HepG2 (cell line): ENCODE data around the gene CPNE5. TPM values are rescaled to one million over a fixed set of nuclear protein-coding genes. Genes with fewer than 3 reads are reported as not detected.

Experiments used
- EP300 ChIP-seq, 3 experiments: sonication (generic) in 1 of 3; formaldehyde crosslinking in 1 of 3; IDR thresholded peaks; 2 replicates each; pipeline versions ENCODE4 v1.5.1 to v1.6.1; 2011 to 2020; ENCODE audit warnings: low read depth in 2 of 3, low read length in 2 of 3, borderline replicate concordance in 1 of 3, improper control_type of control experiment in 1 of 3, mild to moderate bottlenecking in 1 of 3, missing genetic modification reagents in 1 of 3, moderate library complexity in 1 of 3
- HNF4G ChIP-seq, 2 experiments: sonication (generic) in 1 of 2; formaldehyde crosslinking in 1 of 2; IDR thresholded peaks; 2 replicates each; pipeline versions ENCODE4 v1.4.0 to v1.6.1; 2011 to 2020; ENCODE audit warnings: borderline replicate concordance in 2 of 2, low read depth in 2 of 2, mild to moderate bottlenecking in 2 of 2, low read length in 1 of 2, missing genetic modification reagents in 1 of 2, moderate library complexity in 1 of 2
- KLF13 ChIP-seq: sonication (generic); formaldehyde crosslinking; IDR thresholded peaks from 2 replicates; pipeline ENCODE4 v1.4.0; 2020; ENCODE audit warnings: mild to moderate bottlenecking, missing genetic modification reagents
- NCOA1 ChIP-seq: sonication (generic); formaldehyde crosslinking; IDR thresholded peaks from 2 replicates; pipeline ENCODE4 v1.9.0; 2021; ENCODE audit warnings: missing genetic modification reagents
- NCOA5 ChIP-seq: sonication (generic); formaldehyde crosslinking; IDR thresholded peaks from 2 replicates; pipeline ENCODE4 v1.4.0; 2020; ENCODE audit warnings: missing genetic modification reagents
- POGZ ChIP-seq: sonication (generic); formaldehyde crosslinking; IDR thresholded peaks from 2 replicates; pipeline ENCODE4 v1.4.0; 2020; ENCODE audit warnings: mild to moderate bottlenecking, missing genetic modification reagents
- ZNF432 ChIP-seq: sonication (generic); formaldehyde crosslinking; IDR thresholded peaks from 2 replicates; pipeline ENCODE4 v1.5.0; 2020; ENCODE audit warnings: missing genetic modification reagents, mild to moderate bottlenecking, borderline replicate concordance
- ZNF816 ChIP-seq: sonication (generic); formaldehyde crosslinking; IDR thresholded peaks from 2 replicates; pipeline ENCODE4 v1.8.0; 2022; ENCODE audit warnings: missing genetic modification reagents, mild to moderate bottlenecking, borderline replicate concordance
- polyA plus RNA-seq, 8 experiments: library from polyadenylated mRNA; depleted of rRNA in 3 of 8; stranded (reverse) in 7 of 8; unstranded in 1 of 8; fragments of >200 nt; fragmentation: Illumina TruSeq in 4 of 8; extraction: Trizol in 4 of 8; gene quantifications; 2 replicates each; pipeline versions ENCODE4 v1.2.1 to v1.2.3, GENCODE V29; 2011 to 2016; ENCODE audit warnings: low read depth in 4 of 8, missing spikeins in 1 of 8, mixed read lengths in 1 of 8; ENCODE audit not compliant: insufficient read depth in 1 of 8
- total RNA-seq, 5 experiments: library from RNA; depleted of rRNA; stranded (reverse); fragments of >200 nt; fragmentation: Illumina TruSeq; extraction: Trizol; gene quantifications; 2 replicates each; pipeline ENCODE4 v1.2.3, GENCODE V29; 2016; ENCODE audit warnings: low read depth in 1 of 5
- TF ChIP-seq, protein P1 (sequence below): sonication (generic); formaldehyde crosslinking; IDR thresholded peaks from 2 replicates; pipeline ENCODE4 v1.9.0; 2021; ENCODE audit warnings: missing genetic modification reagents, mild to moderate bottlenecking, borderline replicate concordance
- TF ChIP-seq, protein P2 (sequence below): sonication (generic); formaldehyde crosslinking; conservative IDR thresholded peaks from 2 replicates; pipeline ENCODE4 v1.4.0; 2020; ENCODE audit warnings: missing genetic modification reagents
- TF ChIP-seq, protein P3 (sequence below): sonication (generic); formaldehyde crosslinking; IDR thresholded peaks from 2 replicates; pipeline ENCODE4 v1.4.0; 2020; ENCODE audit warnings: missing genetic modification reagents
- TF ChIP-seq, protein P4 (sequence below): sonication (generic); formaldehyde crosslinking; IDR thresholded peaks from 2 replicates; pipeline ENCODE4 v1.5.1; 2020; ENCODE audit warnings: missing genetic modification reagents, mild to moderate bottlenecking, borderline replicate concordance
- TF ChIP-seq, protein P5 (sequence below): sonication (generic); formaldehyde crosslinking; IDR thresholded peaks from 2 replicates; pipeline ENCODE4 v1.4.0; 2020; ENCODE audit warnings: missing genetic modification reagents, borderline replicate concordance
- TF ChIP-seq, protein P6 (sequence below): sonication (generic); formaldehyde crosslinking; IDR thresholded peaks from 2 replicates; pipeline ENCODE4 v1.4.0; 2020; ENCODE audit warnings: missing genetic modification reagents

CPNE5 gene
- total and polyA plus RNA-seq, 2 of the 13 experiments (the other 11 are each of a cell fraction or from before 2014, with no cell fraction given): 0.16 TPM; not detected in 1

- TF ChIP-seq KLF13 (CRISPR knock-in tag): no peak
- TF ChIP-seq EP300 (IDR thresholded peaks at IDR 0.05; ENCODE audit: low read depth in 2 of 2, low read length in 2 of 2): peak; percentile 81 to 82; a peak in 3 of 4 replicates
- peak; percentile 69 for TF ChIP-seq EP300 (CRISPR knock-in tag; IDR thresholded peaks at IDR 0.05; ENCODE audit: borderline replicate concordance)
- peak; percentile 75 for TF ChIP-seq POGZ
- TF ChIP-seq, protein P1, sequence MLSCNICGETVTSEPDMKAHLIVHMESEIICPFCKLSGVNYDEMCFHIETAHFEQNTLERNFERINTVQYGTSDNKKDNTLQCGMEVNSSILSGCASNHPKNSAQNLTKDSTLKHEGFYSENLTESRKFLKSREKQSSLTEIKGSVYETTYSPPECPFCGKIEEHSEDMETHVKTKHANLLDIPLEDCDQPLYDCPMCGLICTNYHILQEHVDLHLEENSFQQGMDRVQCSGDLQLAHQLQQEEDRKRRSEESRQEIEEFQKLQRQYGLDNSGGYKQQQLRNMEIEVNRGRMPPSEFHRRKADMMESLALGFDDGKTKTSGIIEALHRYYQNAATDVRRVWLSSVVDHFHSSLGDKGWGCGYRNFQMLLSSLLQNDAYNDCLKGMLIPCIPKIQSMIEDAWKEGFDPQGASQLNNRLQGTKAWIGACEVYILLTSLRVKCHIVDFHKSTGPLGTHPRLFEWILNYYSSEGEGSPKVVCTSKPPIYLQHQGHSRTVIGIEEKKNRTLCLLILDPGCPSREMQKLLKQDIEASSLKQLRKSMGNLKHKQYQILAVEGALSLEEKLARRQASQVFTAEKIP: no peak
- TF ChIP-seq ZNF816 (CRISPR knock-in tag): peak; percentile 76; the same call in 1 of the 2 replicates
- TF ChIP-seq ZNF432 (CRISPR knock-in tag): no peak
- TF ChIP-seq, protein P2, sequence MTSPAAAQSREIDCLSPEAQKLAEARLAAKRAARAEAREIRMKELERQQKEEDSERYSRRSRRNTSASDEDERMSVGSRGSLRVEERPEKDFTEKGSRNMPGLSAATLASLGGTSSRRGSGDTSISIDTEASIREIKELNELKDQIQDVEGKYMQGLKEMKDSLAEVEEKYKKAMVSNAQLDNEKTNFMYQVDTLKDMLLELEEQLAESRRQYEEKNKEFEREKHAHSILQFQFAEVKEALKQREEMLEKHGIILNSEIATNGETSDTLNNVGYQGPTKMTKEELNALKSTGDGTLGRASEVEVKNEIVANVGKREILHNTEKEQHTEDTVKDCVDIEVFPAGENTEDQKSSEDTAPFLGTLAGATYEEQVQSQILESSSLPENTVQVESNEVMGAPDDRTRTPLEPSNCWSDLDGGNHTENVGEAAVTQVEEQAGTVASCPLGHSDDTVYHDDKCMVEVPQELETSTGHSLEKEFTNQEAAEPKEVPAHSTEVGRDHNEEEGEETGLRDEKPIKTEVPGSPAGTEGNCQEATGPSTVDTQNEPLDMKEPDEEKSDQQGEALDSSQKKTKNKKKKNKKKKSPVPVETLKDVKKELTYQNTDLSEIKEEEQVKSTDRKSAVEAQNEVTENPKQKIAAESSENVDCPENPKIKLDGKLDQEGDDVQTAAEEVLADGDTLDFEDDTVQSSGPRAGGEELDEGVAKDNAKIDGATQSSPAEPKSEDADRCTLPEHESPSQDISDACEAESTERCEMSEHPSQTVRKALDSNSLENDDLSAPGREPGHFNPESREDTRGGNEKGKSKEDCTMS (CRISPR knock-in tag): no peak
- no peak for TF ChIP-seq NCOA5 (CRISPR knock-in tag)
- TF ChIP-seq, protein P3, sequence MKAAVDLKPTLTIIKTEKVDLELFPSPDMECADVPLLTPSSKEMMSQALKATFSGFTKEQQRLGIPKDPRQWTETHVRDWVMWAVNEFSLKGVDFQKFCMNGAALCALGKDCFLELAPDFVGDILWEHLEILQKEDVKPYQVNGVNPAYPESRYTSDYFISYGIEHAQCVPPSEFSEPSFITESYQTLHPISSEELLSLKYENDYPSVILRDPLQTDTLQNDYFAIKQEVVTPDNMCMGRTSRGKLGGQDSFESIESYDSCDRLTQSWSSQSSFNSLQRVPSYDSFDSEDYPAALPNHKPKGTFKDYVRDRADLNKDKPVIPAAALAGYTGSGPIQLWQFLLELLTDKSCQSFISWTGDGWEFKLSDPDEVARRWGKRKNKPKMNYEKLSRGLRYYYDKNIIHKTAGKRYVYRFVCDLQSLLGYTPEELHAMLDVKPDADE (CRISPR knock-in tag): no peak
- TF ChIP-seq, protein P4, sequence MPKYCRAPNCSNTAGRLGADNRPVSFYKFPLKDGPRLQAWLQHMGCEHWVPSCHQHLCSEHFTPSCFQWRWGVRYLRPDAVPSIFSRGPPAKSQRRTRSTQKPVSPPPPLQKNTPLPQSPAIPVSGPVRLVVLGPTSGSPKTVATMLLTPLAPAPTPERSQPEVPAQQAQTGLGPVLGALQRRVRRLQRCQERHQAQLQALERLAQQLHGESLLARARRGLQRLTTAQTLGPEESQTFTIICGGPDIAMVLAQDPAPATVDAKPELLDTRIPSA: no peak
- TF ChIP-seq, protein P5, sequence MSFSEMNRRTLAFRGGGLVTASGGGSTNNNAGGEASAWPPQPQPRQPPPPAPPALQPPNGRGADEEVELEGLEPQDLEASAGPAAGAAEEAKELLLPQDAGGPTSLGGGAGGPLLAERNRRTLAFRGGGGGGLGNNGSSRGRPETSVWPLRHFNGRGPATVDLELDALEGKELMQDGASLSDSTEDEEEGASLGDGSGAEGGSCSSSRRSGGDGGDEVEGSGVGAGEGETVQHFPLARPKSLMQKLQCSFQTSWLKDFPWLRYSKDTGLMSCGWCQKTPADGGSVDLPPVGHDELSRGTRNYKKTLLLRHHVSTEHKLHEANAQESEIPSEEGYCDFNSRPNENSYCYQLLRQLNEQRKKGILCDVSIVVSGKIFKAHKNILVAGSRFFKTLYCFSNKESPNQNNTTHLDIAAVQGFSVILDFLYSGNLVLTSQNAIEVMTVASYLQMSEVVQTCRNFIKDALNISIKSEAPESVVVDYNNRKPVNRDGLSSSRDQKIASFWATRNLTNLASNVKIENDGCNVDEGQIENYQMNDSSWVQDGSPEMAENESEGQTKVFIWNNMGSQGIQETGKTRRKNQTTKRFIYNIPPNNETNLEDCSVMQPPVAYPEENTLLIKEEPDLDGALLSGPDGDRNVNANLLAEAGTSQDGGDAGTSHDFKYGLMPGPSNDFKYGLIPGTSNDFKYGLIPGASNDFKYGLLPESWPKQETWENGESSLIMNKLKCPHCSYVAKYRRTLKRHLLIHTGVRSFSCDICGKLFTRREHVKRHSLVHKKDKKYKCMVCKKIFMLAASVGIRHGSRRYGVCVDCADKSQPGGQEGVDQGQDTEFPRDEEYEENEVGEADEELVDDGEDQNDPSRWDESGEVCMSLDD (CRISPR knock-in tag): no peak
- peak; percentile 97 for TF ChIP-seq HNF4G (IDR thresholded peaks at IDR 0.05; ENCODE audit: borderline replicate concordance, low read depth, low read length)
- peak; percentile 99 for TF ChIP-seq HNF4G (CRISPR knock-in tag; IDR thresholded peaks at IDR 0.05; ENCODE audit: borderline replicate concordance, low read depth)
- TF ChIP-seq NCOA1 (CRISPR knock-in tag): no peak
- TF ChIP-seq, protein P6, sequence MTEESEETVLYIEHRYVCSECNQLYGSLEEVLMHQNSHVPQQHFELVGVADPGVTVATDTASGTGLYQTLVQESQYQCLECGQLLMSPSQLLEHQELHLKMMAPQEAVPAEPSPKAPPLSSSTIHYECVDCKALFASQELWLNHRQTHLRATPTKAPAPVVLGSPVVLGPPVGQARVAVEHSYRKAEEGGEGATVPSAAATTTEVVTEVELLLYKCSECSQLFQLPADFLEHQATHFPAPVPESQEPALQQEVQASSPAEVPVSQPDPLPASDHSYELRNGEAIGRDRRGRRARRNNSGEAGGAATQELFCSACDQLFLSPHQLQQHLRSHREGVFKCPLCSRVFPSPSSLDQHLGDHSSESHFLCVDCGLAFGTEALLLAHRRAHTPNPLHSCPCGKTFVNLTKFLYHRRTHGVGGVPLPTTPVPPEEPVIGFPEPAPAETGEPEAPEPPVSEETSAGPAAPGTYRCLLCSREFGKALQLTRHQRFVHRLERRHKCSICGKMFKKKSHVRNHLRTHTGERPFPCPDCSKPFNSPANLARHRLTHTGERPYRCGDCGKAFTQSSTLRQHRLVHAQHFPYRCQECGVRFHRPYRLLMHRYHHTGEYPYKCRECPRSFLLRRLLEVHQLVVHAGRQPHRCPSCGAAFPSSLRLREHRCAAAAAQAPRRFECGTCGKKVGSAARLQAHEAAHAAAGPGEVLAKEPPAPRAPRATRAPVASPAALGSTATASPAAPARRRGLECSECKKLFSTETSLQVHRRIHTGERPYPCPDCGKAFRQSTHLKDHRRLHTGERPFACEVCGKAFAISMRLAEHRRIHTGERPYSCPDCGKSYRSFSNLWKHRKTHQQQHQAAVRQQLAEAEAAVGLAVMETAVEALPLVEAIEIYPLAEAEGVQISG (CRISPR knock-in tag): peak; percentile 62
Measured at GRCh38 chr6:36829919-36830544, 9.2 kb downstream of the CPNE5 start (continued).
